ENCODE measurements around the gene GALNT17.
"Not testable (repeated sequence)": the region's sequence is repeated elsewhere in the genome, so short reads cannot be mapped to it uniquely, and the experiment has no call there.

The GALNT17 gene

GRCh38 chr7:71236230-71237105 is 104.5 kb downstream of the GALNT17 start:
- no peak for DNase-seq

- DNase-seq: peak; percentile 57
Measured at GRCh38 chr7:71237945-71238344, 106.0 kb downstream of the GALNT17 start.

- DNase-seq: no peak
Measured at GRCh38 chr7:71238581-71239295, 106.8 kb downstream of the GALNT17 start.

GRCh38 chr7:71239586-71240268 is 107.8 kb downstream of the GALNT17 start:
- peak; percentile 41 for DNase-seq

- peak; percentile 48 for DNase-seq
Measured at GRCh38 chr7:71243736-71244410, 111.9 kb downstream of the GALNT17 start.

GRCh38 chr7:71245038-71245437 is 113.1 kb downstream of the GALNT17 start:
- no peak for DNase-seq

GRCh38 chr7:71251706-71252105 is 119.8 kb downstream of the GALNT17 start:
- DNase-seq: no peak

GRCh38 chr7:71254751-71255150 is 122.8 kb downstream of the GALNT17 start:
- DNase-seq: no peak

- no peak for DNase-seq
Measured at GRCh38 chr7:71255537-71256178, 123.7 kb downstream of the GALNT17 start.

GRCh38 chr7:71261066-71261465 is 129.1 kb downstream of the GALNT17 start:
- no peak for DNase-seq

- not testable (repeated sequence) for DNase-seq
Measured at GRCh38 chr7:71262834-71263233, 130.9 kb downstream of the GALNT17 start.

GRCh38 chr7:71264005-71264404 is 132.1 kb downstream of the GALNT17 start:
- no peak for DNase-seq

GRCh38 chr7:71266912-71267311 is 135.0 kb downstream of the GALNT17 start:
- no peak for DNase-seq

- DNase-seq: no peak
Measured at GRCh38 chr7:71267734-71268469, 136.0 kb downstream of the GALNT17 start.

- no peak for DNase-seq
Measured at GRCh38 chr7:71270558-71270957, 138.6 kb downstream of the GALNT17 start.

- no peak for DNase-seq
Measured at GRCh38 chr7:71271203-71271602, 139.3 kb downstream of the GALNT17 start.

- no peak for DNase-seq
Measured at GRCh38 chr7:71272509-71273490, 140.9 kb downstream of the GALNT17 start.

GRCh38 chr7:71278257-71278656 is 146.3 kb downstream of the GALNT17 start:
- no peak for DNase-seq

GRCh38 chr7:71281261-71281660 is 149.3 kb downstream of the GALNT17 start:
- DNase-seq: no peak

- no peak for DNase-seq
Measured at GRCh38 chr7:71283802-71284201, 151.9 kb downstream of the GALNT17 start.

Data from femur (tissue), 1 donor.